H1 (cell line): Measurements from ENCODE around the gene RELA. TPM values are rescaled to one million over a fixed set of nuclear protein-coding genes. Genes with fewer than 3 reads are reported as not detected.
A peak's percentile ranks its signal among the peaks of the same experiment; 100 is the strongest.

Source experiments
- CTCF ChIA-PET: fragments of 300-600 bp; sonication (Branson Sonifier 250); formaldehyde crosslinking; loops from one replicate; lab custom pipeline; 2021; ENCODE audit not compliant: partially characterized antibody; lab: Charles Lee
- POLR2A ChIA-PET: fragments of 300-600 bp; sonication (Branson Sonifier 250); formaldehyde crosslinking; loops from one replicate; lab custom pipeline; 2021; ENCODE audit warnings: inconsistent platforms; ENCODE audit not compliant: partially characterized antibody; lab: Charles Lee
- DNase-seq, 2 experiments: peaks; one replicate each; pipeline versions ENCODE4 v3.0.0 to v3.0.0-alpha.2; 2010 to 2022; ENCODE audit warnings: low spot score in 2 of 2, low read depth in 1 of 2, mixed read lengths in 1 of 2
- FAIRE-seq: peaks from 2 replicates; lab custom pipeline; 2011; peaks lifted over from hg19 to GRCh38; lab: Jason Lieb, UNC
- H2AFZ ChIP-seq: 2 replicates; pipeline ENCODE4 v1.8.1; 2012; ENCODE audit warnings: low read length, inconsistent platforms
- H2AK5ac ChIP-seq: 2 replicates; pipeline ENCODE4 v1.6.1; 2013; ENCODE audit warnings: low read depth, low read length
- H2BK120ac ChIP-seq: replicated peaks from 2 replicates; pipeline ENCODE3; 2013; ENCODE audit warnings: low read depth, low read length, inconsistent platforms
- H2BK12ac ChIP-seq: 2 replicates; pipeline ENCODE4 v1.6.1; 2013; ENCODE audit warnings: low read depth, low read length
- H2BK15ac ChIP-seq: 2 replicates; pipeline ENCODE4 v1.6.1; 2013; ENCODE audit warnings: low read length
- H2BK20ac ChIP-seq: 2 replicates; pipeline ENCODE4 v1.6.1; 2013; ENCODE audit warnings: low read length
- H2BK5ac ChIP-seq: 2 replicates; pipeline ENCODE4 v1.6.1; 2013; ENCODE audit warnings: low read depth, low read length
- H3K14ac ChIP-seq: 2 replicates; pipeline ENCODE4 v1.6.1; 2013; ENCODE audit warnings: inconsistent platforms; ENCODE audit not compliant: insufficient read length
- H3K18ac ChIP-seq: 2 replicates; pipeline ENCODE4 v1.6.1; 2013; ENCODE audit warnings: low read length; ENCODE audit errors: extremely low read depth
- H3K23ac ChIP-seq: 2 replicates; pipeline ENCODE4 v1.6.1; 2013; ENCODE audit warnings: inconsistent platforms; ENCODE audit not compliant: insufficient read length
- H3K23me2 ChIP-seq: 2 replicates; pipeline ENCODE4 v1.6.1; 2013; ENCODE audit warnings: low read depth, low read length
- H3K27ac ChIP-seq: 2 replicates; pipeline ENCODE4 v1.6.1; 2011; ENCODE audit warnings: low read depth, low read length, inconsistent platforms
- H3K27me3 ChIP-seq, 4 experiments: replicated peaks in 1 of 4; 1 replicate in 1 of 4; 2 replicates in 3 of 4; pipeline versions ENCODE4 v1.6.1 to v1.8.1; 2011 to 2013; ENCODE audit warnings: low read length in 3 of 4, mild to moderate bottlenecking in 3 of 4, inconsistent platforms in 2 of 4, mixed read lengths in 2 of 4, moderate library complexity in 1 of 4; ENCODE audit not compliant: control insufficient read depth in 3 of 4, insufficient read depth in 3 of 4; ENCODE audit errors: extremely low read depth in 1 of 4
- H3K36me3 ChIP-seq, 4 experiments: 2 replicates each; pipeline versions ENCODE4 v1.6.1 to v1.8.1; 2011 to 2013; ENCODE audit warnings: mild to moderate bottlenecking in 4 of 4, low read length in 3 of 4, moderate library complexity in 2 of 4, control low read depth in 1 of 4, inconsistent platforms in 1 of 4; ENCODE audit not compliant: insufficient read depth in 4 of 4, control insufficient read depth in 2 of 4
- H3K4ac ChIP-seq: replicated peaks from 2 replicates; pipeline ENCODE3; 2013; ENCODE audit warnings: low read length, low read depth, mixed read lengths, inconsistent platforms; ENCODE audit not compliant: insufficient read length
- H3K4me1 ChIP-seq, 4 experiments: replicated peaks in 1 of 4; 1 replicate in 1 of 4; 2 replicates in 3 of 4; pipeline versions ENCODE4 v1.6.1 to v1.8.1; 2011 to 2013; ENCODE audit warnings: low read length in 3 of 4, inconsistent platforms in 2 of 4, mixed read lengths in 1 of 4; ENCODE audit not compliant: insufficient read depth in 4 of 4, control insufficient read depth in 3 of 4
- H3K4me2 ChIP-seq, 2 experiments: 2 replicates each; pipeline versions ENCODE4 v1.6.1 to v1.8.1; 2011 to 2013; ENCODE audit warnings: low read depth in 2 of 2, low read length in 2 of 2, control low read depth in 1 of 2, inconsistent platforms in 1 of 2, mild to moderate bottlenecking in 1 of 2; ENCODE audit not compliant: insufficient read depth in 1 of 2
- H3K4me3 ChIP-seq, 4 experiments: fragments of 200-600, 300-600 bp in 1 of 4; sonication (generic), shearing (Covaris generic), sonication (Bioruptor Twin) in 1 of 4; 2 replicates each; pipeline versions ENCODE4 v1.5.1 to v1.8.1; 2011 to 2016; ENCODE audit warnings: low read length in 4 of 4, low read depth in 3 of 4, control low read depth in 2 of 4, inconsistent platforms in 2 of 4, mild to moderate bottlenecking in 2 of 4, mixed read lengths in 1 of 4, moderate library complexity in 1 of 4; ENCODE audit not compliant: insufficient read depth in 2 of 4; ENCODE audit errors: extremely low read depth in 1 of 4
- H3K56ac ChIP-seq: replicated peaks from 2 replicates; pipeline ENCODE3; 2013; ENCODE audit warnings: low read depth, mild to moderate bottlenecking, mixed read lengths, low read length, inconsistent platforms; ENCODE audit not compliant: insufficient read length
- H3K79me1 ChIP-seq: 2 replicates; pipeline ENCODE4 v1.6.1; 2013; ENCODE audit warnings: low read depth, low read length, control low read depth
- H3K79me2 ChIP-seq, 2 experiments: 2 replicates each; pipeline versions ENCODE4 v1.6.1 to v1.8.1; 2012 to 2013; ENCODE audit warnings: low read length in 2 of 2, mild to moderate bottlenecking in 2 of 2, inconsistent platforms in 1 of 2; ENCODE audit not compliant: insufficient read depth in 2 of 2, control insufficient read depth in 1 of 2
- H3K9ac ChIP-seq, 4 experiments: replicated peaks in 1 of 4; 1 replicate in 1 of 4; 2 replicates in 3 of 4; pipeline versions ENCODE4 v1.6.1 to v1.8.1; 2011 to 2013; ENCODE audit warnings: low read depth in 3 of 4, low read length in 3 of 4, control low read depth in 2 of 4, mild to moderate bottlenecking in 2 of 4, moderate library complexity in 2 of 4, inconsistent platforms in 1 of 4; ENCODE audit errors: extremely low read depth in 1 of 4
- H3K9me3 ChIP-seq, 2 experiments: 2 replicates each; pipeline versions ENCODE4 v1.6.1 to v1.8.1; 2012 to 2013; ENCODE audit warnings: mild to moderate bottlenecking in 2 of 2, moderate library complexity in 2 of 2, control low read depth in 1 of 2, inconsistent platforms in 1 of 2, low read depth in 1 of 2, low read length in 1 of 2, mixed read lengths in 1 of 2; ENCODE audit not compliant: insufficient read depth in 2 of 2
- H4K20me1 ChIP-seq, 2 experiments: replicated peaks in 1 of 2; 2 replicates each; pipeline versions ENCODE3 to v1.8.1; 2011 to 2013; ENCODE audit warnings: inconsistent platforms in 2 of 2, low read length in 2 of 2, mild to moderate bottlenecking in 1 of 2; ENCODE audit not compliant: insufficient read depth in 2 of 2, control insufficient read depth in 1 of 2
- H4K5ac ChIP-seq: 2 replicates; pipeline ENCODE4 v1.6.1; 2013; ENCODE audit warnings: low read length, low read depth, mixed read lengths, inconsistent platforms; ENCODE audit not compliant: insufficient read length
- H4K8ac ChIP-seq: 2 replicates; pipeline ENCODE4 v1.8.0; 2013; ENCODE audit warnings: mild to moderate bottlenecking, moderate library complexity, low read length, inconsistent platforms; ENCODE audit not compliant: insufficient read depth; ENCODE audit errors: extremely low read depth
- H4K91ac ChIP-seq: replicated peaks from 2 replicates; pipeline ENCODE3; 2013; ENCODE audit warnings: low read length, mixed read lengths, inconsistent platforms; ENCODE audit not compliant: insufficient read length
- BCL11A ChIP-seq, 2 experiments: IDR thresholded peaks; one replicate each; pipeline ENCODE4 v1.6.1; 2011; ENCODE audit warnings: low read depth in 2 of 2, low read length in 2 of 2, mild to moderate bottlenecking in 2 of 2
- CEBPB ChIP-seq: IDR thresholded peaks from 2 replicates; pipeline ENCODE4 v1.6.1; 2012; ENCODE audit warnings: low read depth, low read length
- CHD2 ChIP-seq: IDR thresholded peaks from 2 replicates; pipeline ENCODE4 v1.6.1; 2012; ENCODE audit warnings: low read length, improper control_type of control experiment
- EGR1 ChIP-seq: IDR thresholded peaks from 2 replicates; pipeline ENCODE4 v1.6.1; 2011; ENCODE audit warnings: low read depth, low read length, borderline replicate concordance
- SIX5 ChIP-seq: IDR thresholded peaks from 2 replicates; pipeline ENCODE4 v1.6.1; 2011; ENCODE audit warnings: mild to moderate bottlenecking, low read depth, low read length
- TCF12 ChIP-seq: IDR thresholded peaks from 2 replicates; pipeline ENCODE4 v1.6.1; 2011; ENCODE audit warnings: low read depth, mild to moderate bottlenecking, low read length
- WGBS, 2 experiments: shearing (Covaris generic) in 1 of 2; methylation state at CpG; one replicate each; pipeline versions ENCODE4 v1.1.6 to v1.1.7; 2013 to 2015; ENCODE audit warnings: low lambda C conversion rate in 2 of 2, mixed read lengths in 2 of 2, inconsistent platforms in 1 of 2, low coverage in 1 of 2, missing lambda C conversion rate in 1 of 2; ENCODE audit not compliant: insufficient replicate concordance in 2 of 2, insufficient coverage in 1 of 2, insufficient read length in 1 of 2; ENCODE audit errors: extremely low coverage in 1 of 2, missing lambda C conversion rate in 1 of 2; 5-methylcytosine and 5-hydroxymethylcytosine counted together
- polyA plus RNA-seq, 7 experiments: library from polyadenylated mRNA; depleted of rRNA in 3 of 7; stranded (reverse) in 5 of 7; unstranded in 2 of 7; fragments of >200 nt in 5 of 7; fragments of 200-250 nt in 2 of 7; gene quantifications; 1 replicate in 5 of 7; 2 replicates in 1 of 7; 4 replicates in 1 of 7; pipeline versions ENCODE4 v1.2.1 to v1.2.3, GENCODE V29; 2011 to 2013; ENCODE audit warnings: missing spikeins in 2 of 7, mixed read lengths in 2 of 7
- total RNA-seq: library from RNA; stranded (reverse); fragmentation: NEBNext Ultra II Directional; extraction: Animal tissue kit (Norgen Biotek cat#: 25700); gene quantifications from 2 replicates; pipeline ENCODE4 v1.2.1, GENCODE V29; 2021

The RELA gene
- total and polyA plus RNA-seq, 2 of the 8 experiments (the other 6 are each of a cell fraction or from before 2014, with no cell fraction given) = 21.9 to 27.5 TPM

GRCh38 chr11:65646288-65646957 lies 16.3 kb downstream of the RELA start:
- peak overlapping the region; percentile 52 to 70 (median 68) for H3K4me3 ChIP-seq
- H3K9ac ChIP-seq = no peak overlapping the region
- H3K36me3 ChIP-seq = peaks cover 0 to 3% (median 0%) of the 10 kb centered on the region in 4 experiments; a peak in 1 of 8 replicates
- H3K4me2 ChIP-seq = peak overlapping the region; percentile 55 to 82
- H2AFZ ChIP-seq = no peak overlapping the region; the same call in 1 of the 2 replicates
- peaks cover 2 to 16% of the 10 kb centered on the region in 2 experiments for H4K20me1 ChIP-seq
- H2BK12ac ChIP-seq = no peak overlapping the region
- peaks cover 0 to 19% (median 13%) of the 10 kb centered on the region in 4 experiments; a peak in 6 of 7 replicates for H3K4me1 ChIP-seq
- peaks cover 0 to 8% (median 2%) of the 10 kb centered on the region in 4 experiments; a peak in 3 of 7 replicates for H3K27me3 ChIP-seq
- peak overlapping the region; percentile 12; the same call in 1 of the 2 replicates for H2BK5ac ChIP-seq
- H3K79me2 ChIP-seq = no peaks in the 10 kb centered on the region
- H2BK120ac ChIP-seq = no peak overlapping the region
- no peak overlapping the region for H3K23ac ChIP-seq
- peak overlapping the region; percentile 75 for H3K56ac ChIP-seq
- H4K8ac ChIP-seq = 0 out of 2 replicates have a peak overlapping the region, but pooled peaks have one; percentile 90
- H3K23me2 ChIP-seq = peaks cover 11% of the 10 kb centered on the region; the same call in 1 of the 2 replicates
- peak overlapping the region; percentile 60; the same call in 1 of the 2 replicates for H3K18ac ChIP-seq
- no peak overlapping the region for H3K14ac ChIP-seq
- WGBS, 2 experiments = 64% methylated on average over 52 of the region's 68 CpGs; no CpG with 5 or more reads in 1 of the 2 experiments
- H3K27ac ChIP-seq = peak overlapping the region; percentile 35; the same call in 1 of the 2 replicates
- no peaks in the 10 kb centered on the region for H3K9me3 ChIP-seq
- FAIRE-seq = no peak
- no peak overlapping the region for H3K4ac ChIP-seq
- no peaks in the 10 kb centered on the region for H3K79me1 ChIP-seq
- no peak overlapping the region for H2BK20ac ChIP-seq
- no peak for TF ChIP-seq CHD2
- TF ChIP-seq BCL11A (IDR thresholded peaks at IDR 0.05; ENCODE audit: low read depth in 2 of 2, low read length in 2 of 2) = no peak
- TF ChIP-seq TCF12 = no peak
- TF ChIP-seq CEBPB = no peak
- no peak for TF ChIP-seq EGR1
- TF ChIP-seq SIX5 = no peak
- TF ChIP-seq, all 59 proteins: peak for 0
- CTCF ChIA-PET = interaction anchor here (0.7 to 1.8 kb wide), 10 partner anchors 8 to 239 kb away, joined by 3 to 11 read pairs (median 3); partner anchors contain the start of gene SIPA1
- Histone ChIP-seq H2AK5ac (no peak overlapping the region), H4K91ac (no peak overlapping the region), H4K5ac (no peak overlapping the region), H2BK15ac (peak overlapping the region; percentile 97; the same call in 1 of the 2 replicates)
- POLR2A ChIA-PET = interaction anchor here (0.6 to 7.5 kb wide), 11 partner anchors 8 to 1389 kb away, joined by 3 to 58 read pairs (median 4); partner anchors contain the start of genes MUS81, RELA and SIPA1
- no peak for DNase-seq
